ENCODE measurements around the gene FGR.

DNA sequence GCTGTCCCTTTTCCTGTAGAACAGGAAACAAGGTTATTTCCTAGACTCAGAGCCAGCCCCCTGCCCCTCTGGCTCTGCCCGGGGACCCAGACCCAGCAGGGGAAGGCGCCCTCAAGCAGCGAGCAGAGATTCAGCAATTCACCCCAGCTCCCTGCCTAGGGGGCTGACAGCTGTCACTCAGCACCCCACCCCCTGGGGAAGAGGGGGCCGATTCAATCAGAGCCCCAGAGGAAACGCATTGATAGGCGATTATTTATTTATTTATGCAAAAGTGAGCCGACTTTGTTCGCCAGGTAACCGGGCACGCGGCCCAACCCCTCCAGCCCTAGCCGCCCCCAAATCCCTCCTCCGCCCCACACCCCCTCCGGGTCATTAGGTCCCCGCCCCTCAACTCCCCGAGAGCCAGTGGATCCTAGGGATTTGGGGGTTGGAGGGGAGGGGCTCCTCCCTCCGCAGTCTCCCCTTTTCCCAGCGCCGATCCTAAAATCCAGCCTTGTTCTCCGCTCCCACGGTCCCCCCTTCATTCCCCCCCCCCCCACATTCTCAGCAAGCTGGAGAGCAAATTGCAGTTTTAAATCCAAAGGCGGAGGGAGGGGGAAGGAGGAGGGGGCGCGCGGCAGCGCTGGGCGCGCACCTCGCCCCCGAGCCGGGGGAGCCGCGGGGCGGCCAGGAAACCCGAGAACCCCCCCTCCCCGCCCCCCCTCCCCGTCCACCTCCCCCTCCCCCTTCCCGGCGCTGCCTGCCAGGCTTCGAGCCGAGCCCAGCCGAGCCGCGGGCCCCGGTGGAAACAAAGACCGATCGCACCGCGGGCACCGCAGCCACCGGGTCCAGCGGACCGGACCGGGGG, 32.3 kb downstream of the FGR start:
- TF ChIP-seq SUZ12 (IDR thresholded peaks at IDR 0.05; ENCODE audit: extremely low read depth, insufficient read depth, insufficient read length) (no peak), YY1 (IDR thresholded peaks at IDR 0.05; ENCODE audit: insufficient read depth, insufficient read length) (no peak), ZNF274 (IDR thresholded peaks at IDR 0.05; ENCODE audit: low read depth, low read length) (no peak)

Measured in NT2/D1 (cell line).